HG03060 (cell line): ENCODE results near the gene WNT16.
"Not testable (repeated sequence)": the region's sequence is repeated elsewhere in the genome, so short reads cannot be mapped to it uniquely, and the experiment has no call there.

Experiments used
- ATAC-seq: cut with Tn5 transposase; IDR thresholded peaks from one replicate; pipeline ENCODE4 v1.9.1; 2021; ENCODE audit warnings: low read depth, moderate number of reproducible peaks; ENCODE audit not compliant: unreplicated experiment

Gene WNT16

DNA sequence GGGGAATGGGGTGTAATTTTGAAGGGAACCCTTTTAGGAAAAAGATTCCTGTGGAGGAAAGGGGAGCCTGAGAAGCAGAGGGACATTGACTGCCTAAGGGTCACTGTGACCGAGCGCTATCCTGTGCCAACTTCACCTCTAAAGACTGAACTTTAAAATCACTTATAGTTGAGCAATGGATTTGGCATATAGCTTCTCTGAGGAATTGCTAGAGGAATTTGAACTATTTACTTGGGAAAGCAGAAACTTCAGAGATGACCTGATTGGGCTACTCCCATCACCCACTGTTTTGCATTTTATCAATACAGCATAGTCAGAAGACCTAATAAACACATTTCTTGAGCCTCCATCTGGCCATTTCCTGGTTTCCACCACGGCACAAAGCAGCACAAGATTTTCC lies 23.7 kb upstream of the WNT16 start:
- ATAC-seq, result no peak

DNA sequence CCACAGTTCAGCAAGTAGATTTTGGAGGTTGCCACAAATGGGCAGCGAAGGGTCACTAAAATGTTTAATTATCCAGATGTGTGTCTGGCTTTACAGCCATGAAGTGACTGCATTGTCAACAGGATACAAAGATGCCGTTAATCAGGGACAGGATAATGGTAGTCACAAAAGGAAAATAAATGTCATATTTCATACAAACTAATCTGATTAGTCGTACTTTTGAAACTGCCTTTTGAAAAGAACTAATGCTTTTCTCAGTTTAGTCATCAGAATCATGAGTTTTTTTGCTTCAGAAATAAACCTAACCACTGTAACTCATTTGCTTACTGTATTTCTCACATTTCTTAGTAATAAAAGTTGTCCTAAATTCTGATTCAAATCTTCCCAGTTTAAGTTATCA lies 22.2 kb upstream of the WNT16 start:
- no peak for ATAC-seq

DNA sequence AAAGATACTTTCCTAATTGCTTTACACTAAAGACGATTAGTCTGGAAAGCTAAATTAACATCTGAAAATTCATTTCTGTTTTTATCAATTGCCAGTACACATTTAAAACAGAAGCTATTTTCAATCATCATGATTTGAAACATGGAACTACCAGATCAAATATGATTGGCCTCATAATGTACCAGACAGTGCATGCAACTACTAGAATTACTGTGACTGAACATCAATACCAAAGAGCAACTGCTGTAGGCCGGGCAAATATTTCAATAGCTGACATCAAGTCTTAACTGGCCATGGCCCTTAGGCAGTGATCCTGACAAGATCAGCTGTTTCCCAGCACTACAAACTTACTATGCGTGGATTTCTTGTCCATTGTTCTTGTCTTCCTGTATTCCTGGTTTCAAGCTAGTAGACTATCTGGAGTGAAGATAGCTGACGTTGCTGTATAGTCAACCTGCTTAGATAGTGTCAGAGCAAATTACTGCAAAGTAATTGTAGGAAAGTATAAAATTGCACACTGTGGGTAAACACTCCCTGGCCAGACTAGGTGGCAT lies 21.7 kb upstream of the WNT16 start:
- no peak for ATAC-seq

DNA sequence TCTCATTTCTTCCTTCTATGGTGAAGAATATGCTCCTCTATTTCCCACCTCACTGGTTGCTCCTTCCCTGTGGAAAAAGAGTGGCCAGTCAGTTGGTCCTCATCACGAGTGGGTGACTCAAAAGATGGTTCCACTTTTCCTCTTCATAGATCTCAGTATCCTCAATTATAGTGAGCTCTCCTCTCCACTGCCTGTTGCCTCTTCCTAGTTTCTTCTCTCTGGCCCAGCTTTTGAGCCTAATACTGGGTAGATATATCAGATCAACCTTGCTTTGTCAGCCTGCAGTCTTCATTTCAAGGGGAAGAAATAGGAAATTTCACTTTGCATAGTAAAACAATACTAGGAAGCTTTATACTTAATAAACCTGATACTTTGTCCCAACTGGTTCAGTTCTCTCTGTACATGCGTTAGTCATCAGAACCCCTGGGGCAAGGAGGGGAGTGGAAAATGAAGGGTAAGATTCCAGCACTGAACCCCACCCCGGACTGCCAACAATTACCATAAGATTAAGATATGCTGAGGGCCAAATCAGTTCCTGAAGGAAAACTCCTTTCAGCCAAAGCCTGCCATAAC lies 15.5 kb upstream of the WNT16 start:
- no peak for ATAC-seq

DNA sequence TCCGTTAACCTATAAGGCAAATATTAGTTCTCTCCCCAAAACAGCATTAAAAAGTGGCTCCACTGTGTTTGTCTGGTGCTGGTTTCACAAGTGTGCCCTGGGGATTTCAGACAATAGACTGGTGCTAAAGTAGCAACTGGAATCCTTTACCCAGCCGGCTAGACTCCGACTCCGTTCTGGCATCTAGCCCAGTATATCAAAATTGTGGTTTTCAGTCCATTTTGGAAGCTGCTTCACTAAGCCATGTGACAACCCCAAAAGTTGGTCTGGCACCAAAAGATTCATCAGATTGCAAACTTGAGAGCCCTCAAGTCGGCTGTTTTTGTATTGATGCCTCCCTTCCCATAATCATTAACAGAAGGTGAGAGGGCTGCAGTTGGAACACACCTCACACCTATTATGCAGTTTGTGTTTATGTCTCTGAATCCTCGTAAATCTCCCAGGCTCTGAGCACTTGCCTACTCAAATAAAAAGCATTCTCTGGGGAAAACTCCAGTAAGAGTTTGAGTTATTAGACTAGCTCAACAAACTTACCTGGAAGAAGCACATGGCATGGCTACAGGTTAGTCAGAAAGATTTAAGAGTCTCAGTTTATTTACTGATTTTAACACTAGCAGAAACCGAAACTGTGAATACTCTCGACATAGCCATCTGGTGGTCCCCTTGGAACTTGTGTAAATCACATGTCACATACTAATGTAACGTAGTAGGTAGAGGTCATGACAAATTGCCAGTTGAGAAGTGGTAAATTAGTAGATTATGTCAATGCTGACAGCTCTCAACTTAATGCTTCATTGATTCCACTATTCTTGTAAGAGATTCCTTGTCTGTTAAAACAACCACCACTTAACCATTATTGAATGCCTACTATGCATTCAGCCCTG lies 14.8 kb upstream of the WNT16 start:
- ATAC-seq, result peak; percentile 88

DNA sequence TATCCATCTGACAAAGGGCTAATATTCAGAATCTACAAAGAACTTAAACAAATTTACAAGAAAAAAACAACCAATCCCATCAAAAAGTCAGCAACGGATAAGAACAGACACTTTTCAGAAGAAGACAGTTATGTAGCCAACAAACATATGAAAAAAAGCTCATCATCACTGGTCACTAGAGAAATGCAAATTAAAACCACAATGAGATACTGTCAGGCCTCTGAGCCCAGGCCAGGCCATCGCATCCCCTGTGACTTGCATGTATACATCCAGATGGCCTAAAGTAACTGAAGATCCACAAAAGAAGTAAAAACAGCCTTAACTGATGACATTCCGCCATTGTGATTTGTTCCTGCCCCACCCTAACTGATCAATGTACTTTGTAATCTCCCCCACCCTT lies 13.6 kb upstream of the WNT16 start:
- ATAC-seq, result not testable (repeated sequence)

DNA sequence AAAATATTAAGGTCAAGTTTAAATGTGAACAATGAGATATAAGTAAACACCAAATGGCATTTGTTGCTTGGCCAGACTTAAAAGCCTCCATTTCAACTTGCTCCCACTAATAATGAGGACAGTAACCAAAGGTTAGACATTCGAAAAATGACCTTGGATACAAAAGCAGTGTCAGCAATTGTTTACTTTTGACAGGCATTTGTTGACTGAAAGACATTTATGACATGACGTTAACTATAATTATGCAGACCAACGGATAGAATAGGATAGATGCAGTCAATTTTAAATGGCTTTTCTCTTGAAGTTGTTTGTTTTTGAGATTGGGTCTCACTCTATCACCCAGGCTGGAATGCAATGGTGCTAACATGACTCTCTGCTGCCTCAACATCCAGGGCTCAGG lies 6.3 kb upstream of the WNT16 start:
- ATAC-seq, result no peak

DNA sequence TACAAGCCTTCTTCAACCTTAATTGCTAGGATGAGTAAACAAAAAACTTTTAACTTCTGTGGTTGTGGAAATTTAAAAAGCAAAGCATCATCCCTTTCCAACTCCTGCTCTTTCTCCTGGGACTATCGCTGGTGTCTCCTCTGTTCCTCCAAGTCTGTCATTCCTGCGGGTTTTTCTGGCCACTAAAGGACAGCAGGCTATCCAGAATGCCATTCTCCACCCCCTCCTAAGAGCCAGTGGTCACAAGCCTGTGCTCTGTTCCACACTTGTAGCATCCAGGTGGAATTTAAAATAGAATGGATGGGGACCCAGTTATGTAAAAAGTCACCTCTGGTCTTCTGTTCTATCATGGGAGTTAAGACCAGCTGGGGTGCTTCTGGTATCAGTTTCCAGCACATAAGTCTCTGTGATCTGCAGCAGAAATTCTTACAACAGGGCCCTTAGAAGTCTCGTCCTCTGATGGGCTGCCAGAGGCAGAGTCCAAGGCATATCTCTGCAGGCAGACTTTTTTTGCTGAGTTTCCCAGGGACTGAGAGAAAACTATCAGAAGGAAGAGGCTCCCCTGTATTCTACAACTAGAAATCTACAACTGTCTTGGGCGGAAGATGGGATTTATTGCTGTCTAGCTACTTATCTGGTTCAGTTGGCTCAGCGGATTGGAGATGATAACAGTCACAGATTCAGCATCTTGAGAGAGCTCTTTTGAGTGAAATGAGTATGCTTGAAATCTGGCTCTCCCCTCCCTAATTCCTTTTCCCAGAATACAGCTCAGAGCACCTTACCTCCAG lies 5.1 kb upstream of the WNT16 start:
- ATAC-seq, result no peak

DNA sequence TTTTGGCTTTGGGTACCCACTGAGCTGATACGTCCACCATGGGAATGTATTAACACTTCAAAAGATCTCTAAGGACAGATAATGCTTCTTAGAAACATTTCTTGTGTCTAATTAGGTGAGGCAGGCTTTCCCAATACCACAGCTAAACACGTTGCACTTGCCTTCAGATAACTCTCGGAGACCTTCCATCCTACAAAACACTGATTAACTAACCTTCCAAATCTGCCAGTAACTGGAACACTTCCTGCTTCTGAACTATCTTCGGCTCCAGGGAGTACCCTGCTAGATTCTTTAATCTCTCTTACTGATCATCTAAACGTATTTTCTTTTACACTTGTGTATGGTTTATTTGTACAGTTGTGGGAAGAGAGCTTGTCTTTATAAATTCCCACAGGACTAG lies 1.1 kb upstream of the WNT16 start:
- no peak for ATAC-seq

DNA sequence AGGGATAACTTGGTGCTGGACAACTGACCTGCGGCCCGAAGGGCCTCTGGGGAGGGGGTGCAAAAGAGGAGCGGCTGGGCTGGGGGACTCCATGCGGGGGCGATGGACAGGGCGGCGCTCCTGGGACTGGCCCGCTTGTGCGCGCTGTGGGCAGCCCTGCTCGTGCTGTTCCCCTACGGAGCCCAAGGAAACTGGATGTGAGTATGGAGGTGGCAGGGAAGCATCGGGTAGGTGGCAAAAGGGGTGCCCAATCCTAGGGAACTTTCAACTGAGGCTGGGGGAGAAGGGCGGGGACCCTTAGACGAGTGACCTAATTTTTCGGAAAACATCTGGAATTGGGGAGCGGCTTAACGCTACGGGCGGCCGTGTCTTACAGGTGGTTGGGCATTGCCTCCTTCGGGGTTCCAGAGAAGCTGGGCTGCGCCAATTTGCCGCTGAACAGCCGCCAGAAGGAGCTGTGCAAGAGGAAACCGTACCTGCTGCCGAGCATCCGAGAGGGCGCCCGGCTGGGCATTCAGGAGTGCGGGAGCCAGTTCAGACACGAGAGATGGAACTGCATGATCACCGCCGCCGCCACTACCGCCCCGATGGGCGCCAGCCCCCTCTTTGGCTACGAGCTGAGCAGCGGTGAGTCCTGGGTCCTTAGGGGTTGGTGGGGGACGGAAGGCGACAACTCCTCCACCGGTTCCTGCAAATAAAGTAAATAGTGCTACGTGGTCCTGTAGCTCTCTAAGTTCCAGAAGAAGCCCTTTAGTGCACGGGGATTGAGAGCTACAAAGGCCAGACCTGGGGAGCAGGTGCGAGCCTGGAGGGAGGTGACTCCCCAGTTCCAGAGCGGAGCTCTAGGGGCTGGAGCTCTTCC lies 622 bp downstream of the WNT16 start:
- no peak for ATAC-seq

DNA sequence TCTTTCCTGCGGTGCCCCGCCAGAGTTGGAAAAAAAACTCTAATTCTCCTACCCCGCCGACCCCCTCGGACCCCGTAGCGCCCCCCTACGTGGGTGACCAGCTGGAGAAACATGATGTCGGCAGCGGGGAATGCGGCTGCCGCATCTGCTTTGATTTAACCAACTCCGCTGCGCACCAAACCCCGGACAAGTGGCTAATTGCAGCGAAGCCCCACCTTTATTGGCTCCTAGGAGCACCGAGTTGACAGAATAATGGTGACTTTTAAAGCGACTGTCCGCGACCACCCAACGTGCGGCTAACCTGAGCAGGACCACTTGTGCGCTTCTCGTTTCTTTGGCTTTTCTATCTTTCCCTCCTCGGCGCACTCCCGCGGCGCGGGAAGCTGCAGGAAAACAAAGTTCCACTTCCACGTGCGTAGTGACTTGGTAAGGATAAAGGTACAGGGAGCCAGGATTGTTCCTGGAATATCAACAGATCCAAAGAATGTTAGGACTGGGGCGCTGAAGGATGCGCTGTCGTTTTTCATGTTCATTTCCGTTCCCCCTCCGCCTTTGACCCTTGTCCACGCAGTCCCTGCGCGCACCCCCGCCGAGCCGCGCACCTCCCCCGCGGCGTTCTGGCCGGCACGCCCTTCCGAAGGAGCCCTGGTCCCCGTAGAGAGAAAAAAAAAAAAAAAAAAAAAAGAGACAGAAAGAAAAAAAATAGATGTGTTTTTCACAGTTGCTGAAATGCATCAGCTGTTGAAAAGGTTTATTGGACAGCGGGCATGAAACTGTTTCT lies 1.4 kb downstream of the WNT16 start:
- ATAC-seq, result no peak

DNA sequence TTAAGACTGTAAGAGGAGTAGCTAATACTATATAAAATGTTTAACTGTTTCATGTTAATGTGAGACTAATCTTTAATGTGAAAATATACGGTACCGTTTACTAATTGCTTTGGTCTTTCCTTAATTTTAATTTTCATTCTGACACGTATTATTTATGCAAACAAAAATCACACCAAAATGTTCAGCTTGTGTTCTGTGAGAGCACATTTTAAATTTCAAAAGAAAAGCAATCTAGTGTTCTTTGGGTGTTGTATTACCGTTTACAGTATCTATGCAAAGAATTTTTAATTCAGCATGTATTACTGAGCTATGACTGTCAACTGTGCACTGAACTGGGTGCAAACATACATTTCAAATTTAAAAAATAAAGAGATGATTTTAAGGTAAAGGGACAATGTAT lies 2.2 kb downstream of the WNT16 start:
- no peak for ATAC-seq

DNA sequence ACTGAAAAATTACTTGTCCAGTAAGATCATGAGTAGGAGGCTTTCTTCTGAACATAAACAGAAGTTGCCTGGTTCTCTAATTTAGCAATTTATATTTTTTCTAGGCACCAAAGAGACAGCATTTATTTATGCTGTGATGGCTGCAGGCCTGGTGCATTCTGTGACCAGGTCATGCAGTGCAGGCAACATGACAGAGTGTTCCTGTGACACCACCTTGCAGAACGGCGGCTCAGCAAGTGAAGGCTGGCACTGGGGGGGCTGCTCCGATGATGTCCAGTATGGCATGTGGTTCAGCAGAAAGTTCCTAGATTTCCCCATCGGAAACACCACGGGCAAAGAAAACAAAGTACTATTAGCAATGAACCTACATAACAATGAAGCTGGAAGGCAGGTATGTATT lies 2.8 kb downstream of the WNT16 start:
- no peak for ATAC-seq

DNA sequence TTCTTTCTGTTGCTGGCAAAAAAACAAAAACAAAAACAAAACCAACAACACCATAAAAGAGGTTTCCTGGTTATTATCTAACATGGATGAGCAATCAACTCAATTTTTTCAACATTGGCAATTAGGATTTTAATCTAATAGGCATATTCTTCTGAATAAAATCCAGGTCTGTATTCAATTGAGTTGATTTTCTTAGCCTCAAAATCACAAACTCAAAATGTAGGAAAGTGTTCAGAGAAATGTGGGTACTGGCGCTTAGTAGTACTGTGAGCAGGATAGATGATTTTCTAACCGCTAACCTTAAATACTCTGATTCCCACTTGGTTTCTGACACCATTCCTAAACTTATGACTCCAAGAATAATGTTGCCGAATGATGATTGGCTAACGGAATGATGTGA lies 5.6 kb downstream of the WNT16 start:
- ATAC-seq, result no peak

DNA sequence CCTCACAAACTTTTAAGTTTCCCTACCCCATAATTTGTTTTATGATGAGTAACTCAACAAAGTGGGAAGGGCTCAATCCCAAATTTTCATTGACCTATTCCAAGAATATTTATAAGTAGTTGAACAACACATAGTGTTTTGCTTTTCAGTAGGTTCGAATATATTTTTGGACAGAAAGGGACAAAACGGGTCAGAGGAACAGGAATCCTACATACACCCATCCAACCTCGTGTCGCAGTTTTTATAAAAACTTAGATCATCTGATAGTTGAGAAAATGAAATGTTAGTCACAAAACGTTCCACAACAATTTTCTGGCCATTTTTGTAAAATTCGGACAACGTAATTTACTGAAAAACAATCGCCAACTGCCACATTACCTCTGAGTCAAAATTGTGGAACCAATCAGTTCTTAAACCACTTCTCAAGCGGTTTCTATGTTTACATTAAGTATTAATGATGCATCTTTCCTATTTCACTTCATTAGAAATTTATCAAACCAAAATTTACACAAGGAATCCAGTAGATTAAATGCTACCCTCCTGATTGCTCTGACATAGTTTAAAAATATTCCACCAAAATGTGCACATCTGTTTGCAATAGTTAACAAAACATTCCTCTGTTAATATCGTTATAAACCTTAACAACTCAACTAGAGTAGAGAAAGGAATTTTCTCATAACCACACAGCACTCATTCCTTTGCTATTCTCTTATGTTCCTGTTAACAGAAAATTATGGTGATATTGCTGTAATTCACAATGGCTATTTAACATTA lies 6.3 kb downstream of the WNT16 start:
- no peak for ATAC-seq

DNA sequence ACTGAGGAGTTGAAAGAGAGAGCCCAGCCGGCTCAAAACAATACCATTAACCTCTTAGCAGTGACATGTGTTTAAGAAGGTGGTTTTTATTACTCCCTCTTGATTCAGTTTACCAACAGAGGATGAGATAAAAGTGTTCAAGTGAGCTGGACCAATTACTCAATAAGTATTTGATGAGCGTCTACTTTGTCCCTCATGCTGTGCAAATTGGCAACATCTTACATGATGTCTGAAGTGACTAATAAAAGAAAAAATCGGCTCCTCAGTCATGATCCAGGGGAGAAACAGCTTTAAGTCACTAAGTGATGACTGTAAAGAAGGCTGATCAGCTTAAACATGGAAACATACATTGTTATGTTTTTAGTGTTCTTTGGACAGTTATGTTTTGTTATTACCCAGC lies 7.8 kb downstream of the WNT16 start:
- no peak for ATAC-seq

DNA sequence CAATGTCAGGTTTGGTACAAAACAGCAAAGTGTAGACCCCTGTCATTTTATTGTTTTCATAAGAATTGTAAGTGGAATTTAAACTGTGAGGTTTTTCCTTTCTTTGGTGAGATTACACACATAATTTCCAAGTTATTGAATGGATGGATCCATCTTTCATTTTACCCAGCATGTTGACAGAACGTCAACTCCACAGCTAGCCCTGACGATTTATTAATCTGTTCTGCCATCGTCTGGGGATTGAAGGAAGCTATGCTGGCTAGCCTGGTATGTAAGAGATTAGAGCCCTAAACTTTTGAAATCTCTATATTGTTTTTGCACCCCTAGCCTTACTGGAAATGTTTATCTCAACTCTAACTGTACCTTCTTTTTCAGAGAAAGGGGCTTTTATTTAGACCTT lies 8.6 kb downstream of the WNT16 start:
- no peak for ATAC-seq

DNA sequence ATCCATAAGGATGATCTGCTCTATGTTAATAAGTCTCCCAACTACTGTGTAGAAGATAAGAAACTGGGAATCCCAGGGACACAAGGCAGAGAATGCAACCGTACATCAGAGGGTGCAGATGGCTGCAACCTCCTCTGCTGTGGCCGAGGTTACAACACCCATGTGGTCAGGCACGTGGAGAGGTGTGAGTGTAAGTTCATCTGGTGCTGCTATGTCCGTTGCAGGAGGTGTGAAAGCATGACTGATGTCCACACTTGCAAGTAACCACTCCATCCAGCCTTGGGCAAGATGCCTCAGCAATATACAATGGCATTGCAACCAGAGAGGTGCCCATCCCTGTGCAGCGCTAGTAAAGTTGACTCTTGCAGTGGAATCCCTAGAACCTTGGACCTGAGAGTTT lies 10.3 kb downstream of the WNT16 start:
- no peak for ATAC-seq

DNA sequence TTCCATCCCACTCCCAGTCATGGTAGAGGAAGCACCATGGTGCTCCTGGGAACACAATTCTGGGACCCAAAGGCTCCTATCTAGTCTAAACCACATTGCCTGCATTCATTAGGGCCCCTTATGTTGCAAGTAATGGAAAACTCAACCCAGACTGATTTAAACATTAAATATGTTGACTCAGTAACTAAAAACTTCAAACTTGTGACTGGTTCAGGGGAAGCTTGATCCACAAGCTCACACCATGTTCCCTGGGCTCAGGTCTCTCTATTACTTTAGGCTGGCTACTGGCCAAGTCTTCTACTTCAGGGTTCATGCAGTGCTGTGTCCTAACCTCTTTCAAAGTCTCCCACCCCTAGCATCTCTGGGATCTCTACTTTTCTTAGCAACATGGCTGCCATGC lies 13.1 kb downstream of the WNT16 start:
- no peak for ATAC-seq
